ENCODE data around the gene THSD7B. TPM values are rescaled to one million over a fixed set of nuclear protein-coding genes. Genes with fewer than 3 reads are reported as not detected.

THSD7B gene
- total and polyA plus RNA-seq, 2 of the 8 experiments (the other 6 are each of a cell fraction or from before 2014, with no cell fraction given) = 0.60 to 2.9 TPM

DNA sequence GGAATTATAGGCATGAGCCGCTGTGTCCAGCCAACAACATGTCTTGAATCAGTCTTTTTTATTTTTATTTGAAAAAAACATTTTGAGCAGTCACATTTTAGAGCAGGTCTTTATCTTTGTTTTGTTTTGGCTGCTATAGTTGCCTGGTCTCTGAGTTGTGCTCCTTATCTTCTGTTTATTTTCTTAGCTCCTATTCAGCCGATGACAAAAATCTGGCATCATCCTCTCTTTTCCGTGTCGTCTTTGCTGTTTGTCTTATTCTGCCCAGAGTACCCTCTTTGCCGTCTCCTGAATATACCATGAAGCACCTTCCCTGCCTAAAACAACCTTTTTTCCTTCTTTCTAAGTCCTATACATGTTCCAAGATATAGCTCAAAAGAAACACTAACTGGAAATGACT lies 201.1 kb downstream of the THSD7B start:
- Histone ChIP-seq H2AFZ (ENCODE audit: low read length) (no peak overlapping the region), H2BK20ac (ENCODE audit: low read length) (no peak overlapping the region), H3K4me3 (ENCODE audit: extremely low read depth in 1 of 4, insufficient read depth in 2 of 4, low read depth in 3 of 4, low read length in 4 of 4) (no peak overlapping the region), H2BK5ac (ENCODE audit: low read depth, low read length) (no peak overlapping the region), H3K36me3 (ENCODE audit: control insufficient read depth in 2 of 4, insufficient read depth in 4 of 4, low read length in 3 of 4) (no peaks in the 10 kb centered on the region), H3K9me3 (ENCODE audit: insufficient read depth in 2 of 2, low read depth in 1 of 2, low read length in 1 of 2) (no peaks in the 10 kb centered on the region), H3K27me3 (replicated peaks in 1 of 4; ENCODE audit: control insufficient read depth in 3 of 4, extremely low read depth in 1 of 4, insufficient read depth in 3 of 4, low read length in 3 of 4) (no peaks in the 10 kb centered on the region), H4K91ac (replicated peaks; ENCODE audit: insufficient read length, low read length) (no peak overlapping the region), H4K5ac (ENCODE audit: insufficient read length, low read depth, low read length) (no peak overlapping the region), H2AK5ac (ENCODE audit: low read depth, low read length) (no peak overlapping the region), H4K8ac (ENCODE audit: extremely low read depth, insufficient read depth, low read length) (no peak overlapping the region), H2BK15ac (ENCODE audit: low read length) (no peak overlapping the region), H2BK120ac (replicated peaks; ENCODE audit: low read depth, low read length) (no peak overlapping the region), H4K20me1 (replicated peaks in 1 of 2; ENCODE audit: control insufficient read depth in 1 of 2, insufficient read depth in 2 of 2, low read length in 2 of 2) (no peaks in the 10 kb centered on the region), H2BK12ac (ENCODE audit: low read depth, low read length) (no peak overlapping the region), H3K79me1 (ENCODE audit: low read depth, low read length) (no peaks in the 10 kb centered on the region), H3K56ac (replicated peaks; ENCODE audit: insufficient read length, low read depth, low read length) (no peak overlapping the region), H3K9ac (replicated peaks in 1 of 4; ENCODE audit: extremely low read depth in 1 of 4, low read depth in 3 of 4, low read length in 3 of 4) (no peak overlapping the region), H3K23ac (ENCODE audit: insufficient read length) (no peak overlapping the region), H3K18ac (ENCODE audit: extremely low read depth, low read length) (no peak overlapping the region), H3K4me2 (ENCODE audit: insufficient read depth in 1 of 2, low read depth in 2 of 2, low read length in 2 of 2) (no peak overlapping the region), H3K4me1 (replicated peaks in 1 of 4; ENCODE audit: control insufficient read depth in 3 of 4, insufficient read depth in 4 of 4, low read length in 3 of 4) (no peaks in the 10 kb centered on the region), H3K27ac (ENCODE audit: low read depth, low read length) (no peak overlapping the region), H3K79me2 (ENCODE audit: control insufficient read depth in 1 of 2, insufficient read depth in 2 of 2, low read length in 2 of 2) (no peaks in the 10 kb centered on the region), H3K14ac (ENCODE audit: insufficient read length) (no peak overlapping the region), H3K23me2 (ENCODE audit: low read depth, low read length) (no peaks in the 10 kb centered on the region), H3K4ac (replicated peaks; ENCODE audit: insufficient read length, low read depth, low read length) (no peak overlapping the region)
- WGBS, 2 experiments (ENCODE audit: extremely low coverage in 1 of 2, insufficient coverage in 1 of 2, insufficient read length in 1 of 2, insufficient replicate concordance in 2 of 2, low coverage in 1 of 2, low lambda C conversion rate in 2 of 2, missing lambda C conversion rate in 1 of 2) = 83% methylated on average over 5 of the region's 5 CpGs; no CpG with 5 or more reads in 1 of the 2 experiments
- DNase-seq (ENCODE audit: low read depth in 1 of 2, low spot score in 2 of 2) (no peak), FAIRE-seq (no peak)
- CTCF ChIA-PET (ENCODE audit: partially characterized antibody) = no interaction called here
- POLR2A ChIA-PET (ENCODE audit: partially characterized antibody) = no interaction called here
- TF ChIP-seq JUND (IDR thresholded peaks at IDR 0.05; ENCODE audit: low read length) = no peak
- TF ChIP-seq, protein P1, sequence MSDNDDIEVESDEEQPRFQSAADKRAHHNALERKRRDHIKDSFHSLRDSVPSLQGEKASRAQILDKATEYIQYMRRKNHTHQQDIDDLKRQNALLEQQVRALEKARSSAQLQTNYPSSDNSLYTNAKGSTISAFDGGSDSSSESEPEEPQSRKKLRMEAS (IDR thresholded peaks at IDR 0.05) = no peak
- no peak for TF ChIP-seq SP1 (IDR thresholded peaks at IDR 0.05; ENCODE audit: low read depth, low read length)
- no peak for TF ChIP-seq NRF1 (IDR thresholded peaks at IDR 0.05; ENCODE audit: low read depth, low read length)
- no peak for TF ChIP-seq EP300 (IDR thresholded peaks at IDR 0.05; ENCODE audit: borderline replicate concordance in 1 of 2, low read depth in 2 of 2, low read length in 2 of 2)
- TF ChIP-seq HDAC6 (IDR thresholded peaks at IDR 0.05; ENCODE audit: low read depth, low read length) = no peak
- no peak for TF ChIP-seq PHF8 (conservative IDR thresholded peaks at IDR 0.05; ENCODE audit: low read depth, low read length)
- no peak for TF ChIP-seq E2F6 (IDR thresholded peaks at IDR 0.05)
- TF ChIP-seq CEBPB (IDR thresholded peaks at IDR 0.05; ENCODE audit: low read depth, low read length) = no peak
- no peak for TF ChIP-seq TCF12 (IDR thresholded peaks at IDR 0.05; ENCODE audit: low read depth, low read length)
- TF ChIP-seq SIN3A (conservative IDR thresholded peaks at IDR 0.05 in 1 of 2, IDR thresholded peaks at IDR 0.05 in 1 of 2; ENCODE audit: low read depth in 1 of 2, low read length in 2 of 2) = no peak
- TF ChIP-seq CREB1 (IDR thresholded peaks at IDR 0.05) = no peak
- no peak for TF ChIP-seq CBX8 (IDR thresholded peaks at IDR 0.05; ENCODE audit: borderline replicate concordance, low read depth, low read length)
- no peak for TF ChIP-seq BACH1 (IDR thresholded peaks at IDR 0.05; ENCODE audit: low read length)
- TF ChIP-seq FOSL1 (IDR thresholded peaks at IDR 0.05; ENCODE audit: insufficient read depth, low read depth, low read length) = no peak
